HCT116 (cell line): ENCODE measurements around the gene CHST12. TPM values are rescaled to one million over a fixed set of nuclear protein-coding genes. Genes with fewer than 3 reads are reported as not detected.

Source experiments
- ATAC-seq: fragments of 200-7000 bp; cut with Tn5 transposase; 2 replicates; pipeline ENCODE4 v1.9.1; 2020; ENCODE audit warnings: mild to moderate bottlenecking, moderate library complexity
- BruUV-seq: library from RNA; stranded (reverse); fragments of 400-500 nt; replicated peaks from 2 replicates; lab custom pipeline; 2021; lab: Mats Ljungman, UMichigan
- CTCF ChIA-PET: fragments of 300-600 bp; sonication (Branson Sonifier 250); formaldehyde crosslinking; loops from one replicate; lab custom pipeline; 2021; ENCODE audit warnings: antibody characterized with exemption; lab: Charles Lee
- POLR2A ChIA-PET: fragments of 300-600, 350-600 bp; sonication (Branson Sonifier 250); formaldehyde crosslinking; loops from one replicate; lab custom pipeline; 2021; ENCODE audit warnings: antibody characterized with exemption; lab: Charles Lee
- RAD21 ChIA-PET, 2 experiments: fragments of 300-600 bp; sonication (Branson Sonifier 250); formaldehyde crosslinking; loops; one replicate each; lab custom pipeline; 2023; ENCODE audit warnings: low total read pairs in 2 of 2; ENCODE audit not compliant: uncharacterized antibody in 2 of 2, unreplicated experiment in 2 of 2, low non-redundant PET in 1 of 2; lab: Charles Lee
- DNase-seq: peaks from one replicate; pipeline ENCODE4 v3.0.0-alpha.2; 2010; ENCODE audit warnings: low read depth, low spot score
- H2AFZ ChIP-seq: fragments of 200-600 bp; shearing (Covaris generic), sonication (generic); 2 replicates; pipeline ENCODE4 v1.6.1; 2017; ENCODE audit warnings: low read depth, mixed run types, mixed read lengths, antibody characterized with exemption, low read length; ENCODE audit not compliant: poor library complexity, severe bottlenecking
- H3K27ac ChIP-seq: 2 replicates; pipeline ENCODE4 v1.5.1; 2012; ENCODE audit warnings: low read depth, low read length
- H3K27me3 ChIP-seq: fragments of 200-600 bp; sonication (generic); 2 replicates; pipeline ENCODE4 v1.6.1; 2016; ENCODE audit warnings: mixed run types, low read length, mixed read lengths; ENCODE audit not compliant: insufficient read depth
- H3K36me3 ChIP-seq, 2 experiments: fragments of 200-500 bp in 1 of 2; fragments of 200-600 bp in 1 of 2; sonication (Bioruptor generic) in 1 of 2; sonication (generic) in 1 of 2; 2 replicates each; pipeline versions ENCODE4 v1.5.1 to v1.6.1; 2014 to 2016; ENCODE audit warnings: low read length in 2 of 2, inconsistent platforms in 1 of 2, mixed read lengths in 1 of 2, mixed run types in 1 of 2; ENCODE audit not compliant: insufficient read depth in 2 of 2, control insufficient read depth in 1 of 2
- H3K4me1 ChIP-seq, 2 experiments: fragments of 200-600 bp in 1 of 2; sonication (generic) in 1 of 2; 2 replicates each; pipeline versions ENCODE4 v1.5.1 to v1.6.1; 2012 to 2017; ENCODE audit warnings: low read length in 2 of 2, inconsistent platforms in 1 of 2, mild to moderate bottlenecking in 1 of 2, mixed read lengths in 1 of 2, mixed run types in 1 of 2, moderate library complexity in 1 of 2; ENCODE audit not compliant: insufficient read depth in 2 of 2, control insufficient read depth in 1 of 2
- H3K4me2 ChIP-seq: fragments of 200-600 bp; sonication (generic); 2 replicates; pipeline ENCODE4 v1.6.1; 2017; ENCODE audit warnings: mixed run types, low read length, mixed read lengths
- H3K4me3 ChIP-seq, 2 experiments: fragments of 200-600 bp in 1 of 2; sonication (generic) in 1 of 2; replicated peaks in 1 of 2; 2 replicates each; pipeline ENCODE4 v1.5.1; 2011 to 2016; ENCODE audit warnings: low read length in 2 of 2, control low read depth in 1 of 2, low read depth in 1 of 2, mild to moderate bottlenecking in 1 of 2, mixed read lengths in 1 of 2, mixed run types in 1 of 2
- H3K79me2 ChIP-seq: fragments of 200-600 bp; sonication (generic); 2 replicates; pipeline ENCODE4 v1.6.1; 2017; ENCODE audit warnings: mild to moderate bottlenecking, mixed run types, low read length, moderate library complexity, mixed read lengths; ENCODE audit not compliant: insufficient read depth
- H3K9ac ChIP-seq: fragments of 200-600 bp; sonication (generic); 2 replicates; pipeline ENCODE4 v1.6.1; 2016; ENCODE audit warnings: low read length, mixed read lengths
- H3K9me2 ChIP-seq: fragments of 200-600 bp; sonication (generic), shearing (Covaris generic); 2 replicates; pipeline ENCODE4 v1.6.1; 2017; ENCODE audit warnings: mixed run types, mild to moderate bottlenecking, moderate library complexity; ENCODE audit not compliant: insufficient read depth
- H3K9me3 ChIP-seq, 2 experiments: fragments of 200-500 bp in 1 of 2; fragments of 200-600 bp in 1 of 2; sonication (Bioruptor generic) in 1 of 2; sonication (generic) in 1 of 2; 2 replicates each; pipeline ENCODE4 v1.6.1; 2014 to 2017; ENCODE audit warnings: low read length in 2 of 2, mixed read lengths in 2 of 2, inconsistent platforms in 1 of 2, low read depth in 1 of 2, mild to moderate bottlenecking in 1 of 2, mixed run types in 1 of 2, moderate library complexity in 1 of 2; ENCODE audit not compliant: control insufficient read depth in 1 of 2, insufficient read depth in 1 of 2
- H4K20me1 ChIP-seq: fragments of 200-600 bp; sonication (generic), shearing (Covaris generic); 2 replicates; pipeline ENCODE4 v1.6.1; 2017; ENCODE audit warnings: mixed run types, mild to moderate bottlenecking, moderate library complexity; ENCODE audit not compliant: insufficient read depth
- ATF3 ChIP-seq: IDR thresholded peaks from 2 replicates; pipeline ENCODE4 v1.6.1; 2012
- EGR1 ChIP-seq: IDR thresholded peaks from 2 replicates; pipeline ENCODE4 v1.6.1; 2012; ENCODE audit warnings: low read depth
- ELF1 ChIP-seq: IDR thresholded peaks from 2 replicates; pipeline ENCODE4 v1.6.1; 2012; ENCODE audit warnings: low read depth, borderline replicate concordance
- MAX ChIP-seq: IDR thresholded peaks from 2 replicates; pipeline ENCODE4 v1.6.1; 2012
- POLR2A ChIP-seq: IDR thresholded peaks from 2 replicates; pipeline ENCODE4 v1.7.0; 2011; ENCODE audit warnings: borderline replicate concordance; ENCODE audit not compliant: insufficient read depth, insufficient read length; ENCODE audit errors: extremely low read depth
- POLR2AphosphoS5 ChIP-seq: IDR thresholded peaks from 2 replicates; pipeline ENCODE4 v1.6.1; 2011; ENCODE audit warnings: mild to moderate bottlenecking, low read depth, low read length, moderate library complexity
- REST ChIP-seq: IDR thresholded peaks from 2 replicates; pipeline ENCODE4 v1.6.1; 2012; ENCODE audit warnings: low read depth
- SRF ChIP-seq: IDR thresholded peaks from 2 replicates; pipeline ENCODE4 v1.6.1; 2012; ENCODE audit warnings: low read depth
- YY1 ChIP-seq: IDR thresholded peaks from 2 replicates; pipeline ENCODE4 v1.6.1; 2011; ENCODE audit warnings: low read length, low read depth, moderate library complexity, mild to moderate bottlenecking; ENCODE audit not compliant: insufficient replicate concordance; ENCODE audit errors: extremely low read depth
- ZBTB33 ChIP-seq: IDR thresholded peaks from 2 replicates; pipeline ENCODE4 v1.6.1; 2011; ENCODE audit warnings: mild to moderate bottlenecking, low read length, moderate library complexity; ENCODE audit not compliant: insufficient replicate concordance; ENCODE audit errors: extremely low read depth
- ZFX ChIP-seq: fragments of 450-650 bp; IDR thresholded peaks from 2 replicates; pipeline ENCODE4 v1.6.1; 2017
- ZNF274 ChIP-seq: fragments of 200-500 bp; sonication (Bioruptor generic); IDR thresholded peaks from 2 replicates; pipeline ENCODE4 v1.6.1; 2014; ENCODE audit warnings: mild to moderate bottlenecking, low read depth, low read length, inconsistent platforms
- intact Hi-C: fragments of 100-400 bp; cut with micrococcal nuclease; formaldehyde crosslinking; loops from 2 replicates; pipeline ENCODE4 v1.10.0; 2022
- total RNA-seq: library from RNA; stranded (reverse); gene quantifications from one replicate; pipeline ENCODE4 v1.2.1, GENCODE V29; 2021; ENCODE audit not compliant: unreplicated experiment

The CHST12 gene
- total RNA-seq, 1 experiment from 2014 or later: 14.2 TPM

GRCh38 chr7:2369139-2369538 is 34.3 kb upstream of the CHST12 start:
- RAD21 ChIA-PET: no interaction called here
- POLR2A ChIA-PET: no interaction called here
- no peak overlapping the region for H2AFZ ChIP-seq
- no peak overlapping the region for H3K27ac ChIP-seq
- no peaks in the 10 kb centered on the region for H3K27me3 ChIP-seq
- no peaks in the 10 kb centered on the region for H3K9me2 ChIP-seq
- BruUV-seq: no TSS peak
- DNase-seq: no peak
- CTCF ChIA-PET: no interaction called here
- H3K36me3 ChIP-seq: peaks cover 77 to 92% of the 10 kb centered on the region in 2 experiments
- TF ChIP-seq REST: no peak
- TF ChIP-seq EGR1: no peak
- no peak for TF ChIP-seq ZNF274
- no peak for TF ChIP-seq YY1
- TF ChIP-seq ZFX: no peak
- no peak for TF ChIP-seq MAX
- no peak for TF ChIP-seq ATF3
- TF ChIP-seq ELF1: no peak
- no peak for TF ChIP-seq ZBTB33
- TF ChIP-seq POLR2A: no peak
- no peak for TF ChIP-seq SRF
- no peak for TF ChIP-seq POLR2AphosphoS5
- intact Hi-C loops: no loop called here
- no peak overlapping the region for H3K4me2 ChIP-seq
- no peak overlapping the region for H3K9ac ChIP-seq
- peaks cover 12% of the 10 kb centered on the region; the same call in 1 of the 2 replicates for H4K20me1 ChIP-seq
- no peaks in the 10 kb centered on the region for H3K9me3 ChIP-seq
- peaks cover 90% of the 10 kb centered on the region for H3K79me2 ChIP-seq
- no peak for ATAC-seq
- no peaks in the 10 kb centered on the region for H3K4me1 ChIP-seq
- no peak overlapping the region for H3K4me3 ChIP-seq
